T-helper 2 cell (primary cell): ENCODE results near the gene EPRS1.
A peak's percentile ranks its signal among the peaks of the same experiment; 100 is the strongest.

Experiments used
- DNase-seq, 5 experiments: peaks; one replicate each; pipeline versions ENCODE4 v3.0.0 to v3.0.0-alpha.2; 2012 to 2022

EPRS1 gene

DNA sequence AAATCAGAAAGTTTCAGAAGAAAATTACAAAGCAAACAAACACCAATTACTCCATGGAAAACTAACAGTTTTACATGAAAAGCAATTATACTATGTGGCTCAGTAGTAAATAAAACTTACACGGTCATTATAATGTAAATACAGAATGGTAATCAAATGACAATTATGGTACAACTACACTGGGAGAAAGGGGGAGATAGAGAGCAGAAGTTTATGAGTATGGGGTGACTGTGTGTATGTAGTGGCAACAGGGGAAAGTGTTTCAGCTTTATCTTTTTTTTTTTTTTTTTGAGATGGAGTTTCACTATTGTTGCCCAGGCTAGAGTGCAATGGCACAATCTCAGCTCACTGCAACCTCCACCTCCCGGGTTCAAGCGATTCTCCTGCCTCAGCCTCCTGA is 8.5 kb downstream of the EPRS1 start:
- peak in 1 of 5 experiments; percentile 57 for DNase-seq

GRCh38 chr1:220032911-220033310 is 13.4 kb downstream of the EPRS1 start:
- no peak for DNase-seq

GRCh38 chr1:220031287-220031686 is 15.0 kb downstream of the EPRS1 start:
- no peak for DNase-seq

GRCh38 chr1:220028346-220028895 is 17.9 kb downstream of the EPRS1 start:
- DNase-seq: no peak

- DNase-seq: no peak
Measured at GRCh38 chr1:220019071-220019470, 27.2 kb downstream of the EPRS1 start.

GRCh38 chr1:220013497-220013896 is 32.8 kb downstream of the EPRS1 start:
- DNase-seq: no peak

- no peak for DNase-seq
Measured at GRCh38 chr1:220012259-220012658, 34.0 kb downstream of the EPRS1 start.

GRCh38 chr1:220011620-220012019 is 34.7 kb downstream of the EPRS1 start:
- DNase-seq: no peak

- no peak for DNase-seq
Measured at GRCh38 chr1:220007438-220007837, 38.9 kb downstream of the EPRS1 start.

DNA sequence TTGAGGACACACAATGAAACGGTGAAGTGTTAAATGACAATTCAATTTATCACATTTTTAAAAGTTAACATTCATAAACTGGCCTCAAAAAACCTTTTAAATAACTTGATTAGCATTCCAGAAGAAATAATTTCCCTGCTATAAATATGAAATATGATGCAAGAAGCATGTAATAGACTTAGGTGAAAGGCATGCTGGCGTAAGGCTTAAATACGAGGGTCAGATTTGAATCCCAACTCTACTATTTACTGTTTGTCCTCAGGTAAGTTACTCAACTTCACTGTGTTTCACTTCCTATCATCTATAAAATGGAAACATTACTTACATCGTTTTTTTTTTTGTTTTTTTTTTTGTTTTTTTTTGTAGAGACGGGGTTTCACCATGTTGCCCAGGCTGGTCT is 40.8 kb downstream of the EPRS1 start:
- no peak for DNase-seq

DNA sequence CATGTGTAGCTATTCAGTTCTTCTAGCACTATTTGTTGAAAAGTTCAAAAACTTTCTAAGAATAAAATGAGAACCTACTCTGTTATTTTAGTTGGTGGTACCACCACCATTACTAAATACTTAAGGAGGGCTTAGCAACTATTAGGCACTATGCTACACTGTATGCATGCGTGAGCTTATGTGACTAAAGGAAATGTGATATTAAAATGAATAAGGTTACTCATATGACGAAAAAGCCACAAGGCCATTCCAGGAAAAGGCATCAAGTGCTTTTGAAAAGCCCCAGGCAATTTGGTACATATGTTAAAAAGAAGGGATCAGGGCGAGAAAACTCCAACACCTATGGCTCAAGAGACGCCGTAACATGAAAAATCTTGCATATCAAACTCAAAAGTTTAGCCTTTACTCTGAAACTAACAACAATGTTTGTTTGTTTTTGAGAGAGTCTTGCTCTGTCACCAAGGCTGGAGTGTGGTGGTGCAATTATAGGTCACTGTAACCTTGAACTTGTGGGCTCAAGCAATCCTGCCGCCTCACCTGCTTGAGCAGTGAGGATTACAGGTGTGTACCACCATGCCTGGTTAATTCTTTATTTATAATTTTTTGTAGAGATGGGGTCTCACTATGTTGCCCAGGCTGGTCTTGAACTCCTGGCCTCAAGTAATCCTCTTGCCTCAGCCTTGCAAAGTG is 42.5 kb downstream of the EPRS1 start:
- peak in 1 of 5 experiments; percentile 10 for DNase-seq

- no peak for DNase-seq
Measured at GRCh38 chr1:220003015-220003414, 43.3 kb downstream of the EPRS1 start.

DNA sequence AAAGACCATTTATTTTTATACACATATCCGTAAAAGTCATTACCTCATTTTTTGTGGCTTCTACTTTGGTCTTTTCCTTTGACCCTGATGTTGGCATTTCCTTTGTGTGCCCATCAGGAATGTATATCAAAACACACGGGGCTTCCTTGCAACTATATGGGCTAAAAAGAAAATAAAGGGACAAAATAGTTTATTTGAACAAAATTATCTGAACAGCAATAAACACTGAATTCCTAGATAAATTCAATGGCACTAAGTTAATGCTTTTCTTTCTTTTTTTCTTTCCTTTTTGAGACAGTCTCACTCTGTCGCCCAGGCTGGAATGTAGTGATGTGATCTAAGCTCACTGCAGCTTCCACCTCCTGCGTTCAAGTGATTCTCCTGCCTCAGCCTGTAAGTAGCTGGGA is 45.2 kb downstream of the EPRS1 start:
- no peak for DNase-seq

DNA sequence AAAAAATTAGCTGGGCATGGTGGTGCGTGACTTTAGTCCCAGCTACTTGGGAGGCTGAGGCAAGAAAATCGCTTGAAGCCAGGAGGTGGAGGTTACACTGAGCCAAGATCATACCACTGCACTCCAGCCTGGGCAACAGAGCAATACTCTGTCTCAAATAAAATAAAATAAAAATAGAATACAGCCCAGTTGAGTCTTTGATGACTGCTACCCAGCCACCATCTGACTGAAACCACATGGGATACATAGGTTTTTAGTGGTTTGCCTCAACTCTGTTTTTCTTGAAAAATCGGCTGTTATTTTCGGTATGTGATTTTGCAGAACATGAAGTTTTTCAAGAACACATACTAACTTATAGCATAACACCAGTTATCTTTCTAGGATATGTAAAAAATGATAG is 46.5 kb downstream of the EPRS1 start:
- DNase-seq: peak in 1 of 5 experiments; percentile 27
